Keratinocyte (primary cell): ENCODE data around the gene APOBEC4.

Source experiments
- EZH2 ChIP-seq: IDR thresholded peaks from one replicate; pipeline ENCODE4 v1.6.1; 2012; ENCODE audit warnings: inconsistent platforms, mild to moderate bottlenecking, low read length, moderate library complexity
- TF ChIP-seq, protein P1 (sequence below), 3 experiments: IDR thresholded peaks in 1 of 3; conservative IDR thresholded peaks in 1 of 3; optimal IDR thresholded peaks in 1 of 3; 2 replicates in 2 of 3; 3 replicates in 1 of 3; pipeline versions ENCODE3 to v1.5.1; 2011; ENCODE audit warnings: low read length in 3 of 3, mild to moderate bottlenecking in 3 of 3, moderate library complexity in 2 of 3, control low read depth in 1 of 3, inconsistent platforms in 1 of 3; ENCODE audit not compliant: insufficient read depth in 2 of 3; ENCODE audit errors: extremely low read depth in 1 of 3

- TF ChIP-seq, protein P1, sequence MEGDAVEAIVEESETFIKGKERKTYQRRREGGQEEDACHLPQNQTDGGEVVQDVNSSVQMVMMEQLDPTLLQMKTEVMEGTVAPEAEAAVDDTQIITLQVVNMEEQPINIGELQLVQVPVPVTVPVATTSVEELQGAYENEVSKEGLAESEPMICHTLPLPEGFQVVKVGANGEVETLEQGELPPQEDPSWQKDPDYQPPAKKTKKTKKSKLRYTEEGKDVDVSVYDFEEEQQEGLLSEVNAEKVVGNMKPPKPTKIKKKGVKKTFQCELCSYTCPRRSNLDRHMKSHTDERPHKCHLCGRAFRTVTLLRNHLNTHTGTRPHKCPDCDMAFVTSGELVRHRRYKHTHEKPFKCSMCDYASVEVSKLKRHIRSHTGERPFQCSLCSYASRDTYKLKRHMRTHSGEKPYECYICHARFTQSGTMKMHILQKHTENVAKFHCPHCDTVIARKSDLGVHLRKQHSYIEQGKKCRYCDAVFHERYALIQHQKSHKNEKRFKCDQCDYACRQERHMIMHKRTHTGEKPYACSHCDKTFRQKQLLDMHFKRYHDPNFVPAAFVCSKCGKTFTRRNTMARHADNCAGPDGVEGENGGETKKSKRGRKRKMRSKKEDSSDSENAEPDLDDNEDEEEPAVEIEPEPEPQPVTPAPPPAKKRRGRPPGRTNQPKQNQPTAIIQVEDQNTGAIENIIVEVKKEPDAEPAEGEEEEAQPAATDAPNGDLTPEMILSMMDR (optimal IDR thresholded peaks at IDR 0.05 in 1 of 3, IDR thresholded peaks at IDR 0.05 in 1 of 3, conservative IDR thresholded peaks at IDR 0.05 in 1 of 3; ENCODE audit: extremely low read depth in 1 of 3, insufficient read depth in 2 of 3, low read length in 3 of 3): no peak
- TF ChIP-seq EZH2: no peak
These were observed 48.9 kb downstream of the APOBEC4 start for GRCh38 chr1:183604038-183604808.
